ENCODE measurements around the gene RBM34.

GRCh38 chr1:235106457-235106856 is 54.6 kb downstream of the RBM34 start:
- no peak for TF ChIP-seq CTCF (IDR thresholded peaks at IDR 0.05)
- no peak for TF ChIP-seq POLR2A (IDR thresholded peaks at IDR 0.05)

Data from uterus (tissue), 2 donors.